K562 (cell line): Measurements from ENCODE around the gene RNU6-9. TPM values are rescaled to one million over a fixed set of nuclear protein-coding genes. Genes with fewer than 3 reads are reported as not detected.
A peak's percentile ranks its signal among the peaks of the same experiment; 100 is the strongest.

Source experiments
- CAMTA2 ChIP-seq: fragments of 250-450 bp; sonication (Bioruptor Pico); conservative IDR thresholded peaks from 2 replicates; pipeline ENCODE4 v1.5.1; 2022
- CBFA2T2 ChIP-seq: fragments of 450-650 bp; conservative IDR thresholded peaks from 2 replicates; pipeline ENCODE4 v1.6.1; 2017; ENCODE audit warnings: mild to moderate bottlenecking
- GATAD2B ChIP-seq: fragments of 450-650 bp; IDR thresholded peaks from 2 replicates; pipeline ENCODE4 v1.6.1; 2017; ENCODE audit warnings: mild to moderate bottlenecking, borderline replicate concordance
- GTF2F1 ChIP-seq: IDR thresholded peaks from 2 replicates; pipeline ENCODE4 v1.6.1; 2011; ENCODE audit warnings: low read depth, low read length, improper control_type of control experiment
- HDAC1 ChIP-seq, 2 experiments: fragments of 450-650 bp; IDR thresholded peaks; 2 replicates each; pipeline ENCODE4 v1.6.1; 2016 to 2017; ENCODE audit warnings: inconsistent platforms in 1 of 2, mild to moderate bottlenecking in 1 of 2, moderate library complexity in 1 of 2
- MEIS2 ChIP-seq: fragments of 450-650 bp; IDR thresholded peaks from 2 replicates; pipeline ENCODE4 v1.6.1; 2014; ENCODE audit warnings: mild to moderate bottlenecking; ENCODE audit not compliant: partially characterized antibody
- NRF1 ChIP-seq, 2 experiments: fragments of 450-650 bp; IDR thresholded peaks in 1 of 2; conservative IDR thresholded peaks in 1 of 2; 2 replicates each; pipeline ENCODE4 v1.6.1; 2014; ENCODE audit warnings: mild to moderate bottlenecking in 2 of 2
- RBFOX2 ChIP-seq: fragments of 200-400 bp; formaldehyde crosslinking; IDR thresholded peaks from 2 replicates; pipeline ENCODE4 v1.6.1; 2017; ENCODE audit warnings: low read depth, mild to moderate bottlenecking, low read length, moderate library complexity
- RBM14 ChIP-seq: fragments of 200-400 bp; formaldehyde crosslinking; IDR thresholded peaks from 2 replicates; pipeline ENCODE4 v1.6.1; 2018; ENCODE audit warnings: low read depth, mild to moderate bottlenecking, low read length, moderate library complexity, borderline replicate concordance; ENCODE audit not compliant: insufficient read depth
- SUPT5H ChIP-seq: fragments of 450-650 bp; IDR thresholded peaks from 2 replicates; pipeline ENCODE4 v1.6.1; 2016
- TARDBP ChIP-seq: fragments of 450-650 bp; IDR thresholded peaks from 2 replicates; pipeline ENCODE4 v1.6.1; 2016
- TEAD2 ChIP-seq: fragments of 450-650 bp; IDR thresholded peaks from 2 replicates; pipeline ENCODE4 v1.6.1; 2016; ENCODE audit warnings: missing genetic modification characterization, control low read depth, missing compliant biosample characterization
- TRIM24 ChIP-seq, 2 experiments: fragments of 450-650 bp; IDR thresholded peaks; 2 replicates each; pipeline ENCODE4 v1.6.1; 2016
- ZBTB7A ChIP-seq: IDR thresholded peaks from 2 replicates; pipeline ENCODE4 v1.6.1; 2011; ENCODE audit warnings: low read depth, mild to moderate bottlenecking, low read length, moderate library complexity, borderline replicate concordance; ENCODE audit not compliant: control insufficient read depth
- ZFX ChIP-seq: sonication (generic); formaldehyde crosslinking; IDR thresholded peaks from 2 replicates; pipeline ENCODE4 v1.8.0; 2022; ENCODE audit warnings: mild to moderate bottlenecking, missing genetic modification reagents, moderate library complexity
- ZNF140 ChIP-seq: fragments of 250-450 bp; sonication (Bioruptor Pico); IDR thresholded peaks from 2 replicates; pipeline ENCODE4 v1.8.0; 2021; ENCODE audit warnings: moderate library complexity, mild to moderate bottlenecking, inconsistent platforms
- polyA plus RNA-seq, 8 experiments: library from polyadenylated mRNA; depleted of rRNA in 4 of 8; stranded (reverse) in 5 of 8; unstranded in 3 of 8; fragments of >200 nt; fragmentation: Nextera tagmentation in 2 of 8; fragmentation: Illumina TruSeq in 1 of 8; extraction: Ambion mirVana in 2 of 8; extraction: Trizol in 1 of 8; gene quantifications; 2 replicates each; pipeline versions ENCODE4 v1.2.1 to v1.2.3, GENCODE V29; 2011 to 2014; ENCODE audit warnings: inconsistent platforms in 1 of 8, missing spikeins in 1 of 8
- total RNA-seq, 7 experiments: library from RNA; depleted of rRNA in 6 of 7; stranded (reverse); fragments of >200 nt in 6 of 7; fragmentation: Illumina TruSeq in 2 of 7; extraction: Trizol in 2 of 7; gene quantifications; 2 replicates each; pipeline versions ENCODE4 v1.2.1 to v1.2.3, GENCODE V29; 2011 to 2021; ENCODE audit warnings: low replicate concordance in 1 of 7
- TF ChIP-seq, protein P1 (sequence below): fragments of 250-450 bp; sonication (Bioruptor Pico); IDR thresholded peaks from 2 replicates; pipeline ENCODE4 v1.8.0; 2021; ENCODE audit warnings: borderline replicate concordance, mild to moderate bottlenecking, moderate library complexity; ENCODE audit not compliant: poor library complexity, severe bottlenecking
- TF ChIP-seq, protein P2 (sequence below): sonication (generic); formaldehyde crosslinking; IDR thresholded peaks from 2 replicates; pipeline ENCODE4 v1.8.0; 2022; ENCODE audit warnings: missing genetic modification reagents, mild to moderate bottlenecking, moderate library complexity, borderline replicate concordance
- TF ChIP-seq, protein P3 (sequence below): sonication (generic); formaldehyde crosslinking; IDR thresholded peaks from 2 replicates; pipeline ENCODE4 v1.9.0; 2022; ENCODE audit warnings: mild to moderate bottlenecking, missing genetic modification reagents
- TF ChIP-seq, protein P4 (sequence below): fragments of 250-450 bp; sonication (Bioruptor Pico); IDR thresholded peaks from 2 replicates; pipeline ENCODE4 v1.8.0; 2021; ENCODE audit warnings: moderate library complexity, mild to moderate bottlenecking, inconsistent platforms
- TF ChIP-seq, protein P5 (sequence below): fragments of 450-650 bp; IDR thresholded peaks from 2 replicates; pipeline ENCODE4 v1.6.1; 2016
- TF ChIP-seq, protein P6 (sequence below): sonication (generic); formaldehyde crosslinking; IDR thresholded peaks from 2 replicates; pipeline ENCODE4 v1.8.1; 2023; ENCODE audit warnings: mild to moderate bottlenecking, missing genetic modification reagents

The RNU6-9 gene
- total and polyA plus RNA-seq, 9 of the 15 experiments (the other 6 are each of a cell fraction or from before 2014, with no cell fraction given): not detected

DNA sequence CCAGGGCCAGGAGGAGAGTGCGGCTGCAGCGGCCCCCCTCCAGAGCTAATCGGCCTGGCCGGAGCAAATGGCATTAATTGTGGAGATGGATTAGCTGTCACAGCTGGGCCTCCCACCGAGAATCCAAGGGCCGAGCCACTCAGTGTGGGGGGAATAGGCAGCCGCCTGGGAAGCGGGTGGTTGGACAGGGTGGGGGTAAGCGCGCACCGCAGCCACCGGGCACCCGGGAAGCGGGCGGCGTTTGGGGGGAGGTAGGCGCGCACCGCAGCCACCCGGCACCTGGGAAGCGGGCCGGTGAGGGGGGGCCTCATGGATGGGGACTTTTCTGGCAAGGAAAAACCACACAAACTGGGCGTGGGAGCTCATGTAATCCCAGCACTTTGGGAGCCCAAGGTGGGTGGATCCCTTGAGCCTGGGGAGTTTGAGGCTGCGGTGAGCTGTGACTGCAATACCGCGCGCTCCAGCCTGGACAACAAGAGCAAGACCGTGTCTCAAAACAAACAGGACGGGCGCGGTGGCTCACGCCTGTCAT, 10.0 kb downstream of the RNU6-9 start (continued):
- TF ChIP-seq, protein P1, sequence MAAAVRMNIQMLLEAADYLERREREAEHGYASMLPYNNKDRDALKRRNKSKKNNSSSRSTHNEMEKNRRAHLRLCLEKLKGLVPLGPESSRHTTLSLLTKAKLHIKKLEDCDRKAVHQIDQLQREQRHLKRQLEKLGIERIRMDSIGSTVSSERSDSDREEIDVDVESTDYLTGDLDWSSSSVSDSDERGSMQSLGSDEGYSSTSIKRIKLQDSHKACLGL (CRISPR knock-in tag): no peak
- TF ChIP-seq, protein P2, sequence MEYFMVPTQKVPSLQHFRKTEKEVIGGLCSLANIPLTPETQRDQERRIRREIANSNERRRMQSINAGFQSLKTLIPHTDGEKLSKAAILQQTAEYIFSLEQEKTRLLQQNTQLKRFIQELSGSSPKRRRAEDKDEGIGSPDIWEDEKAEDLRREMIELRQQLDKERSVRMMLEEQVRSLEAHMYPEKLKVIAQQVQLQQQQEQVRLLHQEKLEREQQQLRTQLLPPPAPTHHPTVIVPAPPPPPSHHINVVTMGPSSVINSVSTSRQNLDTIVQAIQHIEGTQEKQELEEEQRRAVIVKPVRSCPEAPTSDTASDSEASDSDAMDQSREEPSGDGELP (CRISPR knock-in tag): peak; percentile 81
- TF ChIP-seq, protein P3, sequence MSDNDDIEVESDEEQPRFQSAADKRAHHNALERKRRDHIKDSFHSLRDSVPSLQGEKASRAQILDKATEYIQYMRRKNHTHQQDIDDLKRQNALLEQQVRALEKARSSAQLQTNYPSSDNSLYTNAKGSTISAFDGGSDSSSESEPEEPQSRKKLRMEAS: peak; percentile 45
- no peak for TF ChIP-seq TRIM24 (IDR thresholded peaks at IDR 0.05)
- no peak for TF ChIP-seq TEAD2
- TF ChIP-seq, protein P4, sequence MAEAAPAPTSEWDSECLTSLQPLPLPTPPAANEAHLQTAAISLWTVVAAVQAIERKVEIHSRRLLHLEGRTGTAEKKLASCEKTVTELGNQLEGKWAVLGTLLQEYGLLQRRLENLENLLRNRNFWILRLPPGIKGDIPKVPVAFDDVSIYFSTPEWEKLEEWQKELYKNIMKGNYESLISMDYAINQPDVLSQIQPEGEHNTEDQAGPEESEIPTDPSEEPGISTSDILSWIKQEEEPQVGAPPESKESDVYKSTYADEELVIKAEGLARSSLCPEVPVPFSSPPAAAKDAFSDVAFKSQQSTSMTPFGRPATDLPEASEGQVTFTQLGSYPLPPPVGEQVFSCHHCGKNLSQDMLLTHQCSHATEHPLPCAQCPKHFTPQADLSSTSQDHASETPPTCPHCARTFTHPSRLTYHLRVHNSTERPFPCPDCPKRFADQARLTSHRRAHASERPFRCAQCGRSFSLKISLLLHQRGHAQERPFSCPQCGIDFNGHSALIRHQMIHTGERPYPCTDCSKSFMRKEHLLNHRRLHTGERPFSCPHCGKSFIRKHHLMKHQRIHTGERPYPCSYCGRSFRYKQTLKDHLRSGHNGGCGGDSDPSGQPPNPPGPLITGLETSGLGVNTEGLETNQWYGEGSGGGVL (CRISPR knock-in tag): no peak
- TF ChIP-seq, protein P5, sequence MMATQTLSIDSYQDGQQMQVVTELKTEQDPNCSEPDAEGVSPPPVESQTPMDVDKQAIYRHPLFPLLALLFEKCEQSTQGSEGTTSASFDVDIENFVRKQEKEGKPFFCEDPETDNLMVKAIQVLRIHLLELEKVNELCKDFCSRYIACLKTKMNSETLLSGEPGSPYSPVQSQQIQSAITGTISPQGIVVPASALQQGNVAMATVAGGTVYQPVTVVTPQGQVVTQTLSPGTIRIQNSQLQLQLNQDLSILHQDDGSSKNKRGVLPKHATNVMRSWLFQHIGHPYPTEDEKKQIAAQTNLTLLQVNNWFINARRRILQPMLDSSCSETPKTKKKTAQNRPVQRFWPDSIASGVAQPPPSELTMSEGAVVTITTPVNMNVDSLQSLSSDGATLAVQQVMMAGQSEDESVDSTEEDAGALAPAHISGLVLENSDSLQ: no peak
- peak in 1 of 2 experiments; percentile 24; a peak in 1 of 4 replicates for TF ChIP-seq NRF1 (conservative IDR thresholded peaks at IDR 0.05 in 1 of 2, IDR thresholded peaks at IDR 0.05 in 1 of 2)
- TF ChIP-seq ZBTB7A: peak; percentile 57; the same call in 1 of the 2 replicates
- no peak for TF ChIP-seq ZNF140 (CRISPR knock-in tag)
- peak; percentile 30; the same call in 1 of the 2 replicates for TF ChIP-seq ZFX (CRISPR knock-in tag)
- TF ChIP-seq GTF2F1: no peak
- TF ChIP-seq MEIS2: peak; percentile 49
- no peak for TF ChIP-seq RBM14
- TF ChIP-seq SUPT5H: no peak
- no peak for TF ChIP-seq TARDBP
- 0 out of 4 replicates have a peak, but pooled peaks of 1 of the 2 experiments have one; percentile 17 for TF ChIP-seq HDAC1 (IDR thresholded peaks at IDR 0.05)
- no peak for TF ChIP-seq CAMTA2
- TF ChIP-seq, protein P6, sequence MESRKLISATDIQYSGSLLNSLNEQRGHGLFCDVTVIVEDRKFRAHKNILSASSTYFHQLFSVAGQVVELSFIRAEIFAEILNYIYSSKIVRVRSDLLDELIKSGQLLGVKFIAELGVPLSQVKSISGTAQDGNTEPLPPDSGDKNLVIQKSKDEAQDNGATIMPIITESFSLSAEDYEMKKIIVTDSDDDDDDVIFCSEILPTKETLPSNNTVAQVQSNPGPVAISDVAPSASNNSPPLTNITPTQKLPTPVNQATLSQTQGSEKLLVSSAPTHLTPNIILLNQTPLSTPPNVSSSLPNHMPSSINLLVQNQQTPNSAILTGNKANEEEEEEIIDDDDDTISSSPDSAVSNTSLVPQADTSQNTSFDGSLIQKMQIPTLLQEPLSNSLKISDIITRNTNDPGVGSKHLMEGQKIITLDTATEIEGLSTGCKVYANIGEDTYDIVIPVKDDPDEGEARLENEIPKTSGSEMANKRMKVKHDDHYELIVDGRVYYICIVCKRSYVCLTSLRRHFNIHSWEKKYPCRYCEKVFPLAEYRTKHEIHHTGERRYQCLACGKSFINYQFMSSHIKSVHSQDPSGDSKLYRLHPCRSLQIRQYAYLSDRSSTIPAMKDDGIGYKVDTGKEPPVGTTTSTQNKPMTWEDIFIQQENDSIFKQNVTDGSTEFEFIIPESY (CRISPR knock-in tag): peak; percentile 75
- TF ChIP-seq CBFA2T2: no peak
- peak; percentile 53; the same call in 1 of the 2 replicates for TF ChIP-seq RBFOX2
- TF ChIP-seq GATAD2B: no peak
